Left lobe of liver (tissue), 2 donors: ENCODE measurements around the gene TRAFD1. TPM values are rescaled to one million over a fixed set of nuclear protein-coding genes. Genes with fewer than 3 reads are reported as not detected.
"Not testable (repeated sequence)": the region's sequence is repeated elsewhere in the genome, so short reads cannot be mapped to it uniquely, and the experiment has no call there.

Experiments
- ATAC-seq: fragments of 200-7000 bp; cut with Tn5 transposase; one replicate; pipeline ENCODE4 v1.9.1; 2020; ENCODE audit warnings: mild to moderate bottlenecking, moderate library complexity
- DNase-seq: peaks from one replicate; pipeline ENCODE4 v3.0.0-alpha.2; 2020; ENCODE audit warnings: low spot score
- total RNA-seq: library from RNA; stranded (reverse); gene quantifications from one replicate; pipeline ENCODE4 v1.2.1, GENCODE V29; 2021
- donor health status: DM: no; HTN: no; CAD: no; lungs with moderate emphysema.
- donor health status: DM: no; HTN: yes; CAD: no.

The TRAFD1 gene
- total RNA-seq, 1 donor from 2014 or later, result 9.8 TPM

DNA sequence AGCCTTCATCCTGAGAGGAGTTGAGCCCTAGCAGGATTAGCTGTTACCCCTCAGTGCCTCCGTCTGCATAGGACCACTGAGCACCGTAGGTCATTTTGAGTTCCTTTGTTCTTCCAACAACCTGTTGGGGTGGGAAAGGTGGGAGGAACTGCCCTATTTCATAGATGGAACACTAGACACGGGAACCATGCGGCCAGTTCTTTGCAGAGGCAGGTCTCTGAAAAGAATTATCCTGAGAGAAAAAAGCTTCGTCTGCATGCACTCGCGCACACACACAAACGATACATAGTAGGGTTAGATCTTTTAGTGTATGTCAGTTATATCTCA lies 28.5 kb downstream of the TRAFD1 start:
- DNase-seq (no peak), ATAC-seq (no peak)

DNA sequence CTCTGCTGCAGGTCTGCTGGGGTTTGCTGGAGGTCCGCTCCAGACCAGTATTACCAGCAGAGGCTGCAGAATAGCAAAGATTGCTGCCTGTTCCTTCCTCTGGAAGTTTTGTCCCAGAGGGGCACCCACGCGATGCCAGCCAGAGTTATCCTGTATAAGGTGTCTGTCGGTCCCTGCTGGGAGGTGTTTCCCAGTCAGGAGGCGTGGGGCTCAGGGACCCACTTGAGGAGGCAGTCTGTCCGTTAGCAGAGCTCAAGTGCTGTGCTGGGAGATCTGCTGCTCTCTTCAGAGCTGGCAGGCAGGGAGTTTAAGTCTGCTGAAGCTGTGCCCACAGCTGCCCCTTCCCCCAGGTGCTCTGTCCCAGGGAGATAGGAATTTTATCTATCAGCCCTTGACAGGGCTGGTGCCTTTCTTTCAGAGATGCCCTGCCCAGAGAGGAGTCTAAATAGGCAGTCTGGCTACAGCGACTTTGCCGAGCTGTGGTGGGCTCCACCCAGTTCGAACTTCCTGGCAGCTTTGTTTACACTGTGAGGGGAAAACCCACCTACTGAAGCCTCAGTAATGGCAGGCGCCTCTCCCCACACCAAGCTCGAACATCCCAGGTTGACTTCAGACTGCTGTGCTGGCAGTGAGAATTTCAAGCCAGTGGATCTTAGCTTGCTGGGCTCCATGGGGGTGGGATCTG lies 33.2 kb downstream of the TRAFD1 start:
- not testable (repeated sequence) for DNase-seq, ATAC-seq

DNA sequence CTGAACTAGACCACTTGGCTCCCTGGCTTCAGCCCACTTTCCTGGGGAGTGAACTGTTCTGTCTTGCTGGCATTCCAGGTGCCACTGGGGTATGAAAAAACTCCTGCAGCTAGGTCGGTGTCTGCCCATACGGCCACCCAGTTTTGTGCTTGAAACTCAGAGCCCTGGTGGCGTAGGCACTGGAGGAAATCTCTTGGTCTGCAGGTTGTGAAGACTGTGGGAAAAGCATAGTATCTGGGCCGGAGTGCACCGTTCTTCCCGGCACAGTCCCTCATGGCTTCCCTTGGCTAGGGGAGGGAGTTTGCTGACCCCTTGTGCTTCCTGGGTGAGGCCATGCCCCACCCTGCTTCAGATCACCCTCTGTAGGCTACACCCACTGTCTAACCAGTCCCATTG lies 33.8 kb downstream of the TRAFD1 start:
- ATAC-seq (no peak), DNase-seq (no peak)

DNA sequence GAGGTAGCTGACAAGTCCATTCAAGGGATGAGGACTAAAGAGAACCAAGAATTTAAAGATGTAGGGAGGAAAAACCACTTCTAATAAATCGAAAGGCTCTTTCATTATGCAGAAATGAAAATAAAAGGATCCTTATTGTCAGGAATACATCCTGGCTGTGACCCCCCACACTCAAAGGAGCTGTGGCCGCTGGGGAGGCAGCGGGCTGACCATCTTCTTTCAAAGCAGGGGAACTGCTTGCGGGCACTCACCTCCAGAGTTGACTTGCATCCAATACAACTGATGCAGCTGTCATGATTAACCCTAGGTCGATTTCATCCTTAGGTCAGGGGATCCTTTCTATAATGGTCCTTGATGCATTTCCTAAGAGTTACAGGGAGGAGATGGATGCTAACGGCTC lies 35.3 kb downstream of the TRAFD1 start:
- no peak for DNase-seq
- ATAC-seq, result no peak

DNA sequence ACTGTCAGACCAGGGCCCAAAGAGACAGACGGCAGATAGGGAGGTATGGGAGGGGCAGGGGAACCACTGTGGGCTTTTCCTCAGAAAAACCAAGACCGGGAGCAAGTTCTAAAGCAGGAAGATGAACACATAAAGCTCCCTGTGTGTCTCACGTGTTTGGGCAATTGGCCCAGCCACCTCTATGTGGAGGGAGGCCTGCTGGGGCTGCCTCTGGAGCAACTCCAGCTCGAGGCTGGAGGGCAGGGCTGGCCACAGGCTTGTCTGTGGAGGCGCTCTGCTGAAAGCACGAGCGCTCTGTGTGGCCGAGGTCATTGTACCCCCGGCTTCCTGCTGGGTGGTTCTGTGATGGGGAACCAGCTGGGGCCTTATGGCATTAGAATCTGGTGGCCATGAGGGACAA lies 36.4 kb downstream of the TRAFD1 start:
- no peak for ATAC-seq
- DNase-seq, result no peak

DNA sequence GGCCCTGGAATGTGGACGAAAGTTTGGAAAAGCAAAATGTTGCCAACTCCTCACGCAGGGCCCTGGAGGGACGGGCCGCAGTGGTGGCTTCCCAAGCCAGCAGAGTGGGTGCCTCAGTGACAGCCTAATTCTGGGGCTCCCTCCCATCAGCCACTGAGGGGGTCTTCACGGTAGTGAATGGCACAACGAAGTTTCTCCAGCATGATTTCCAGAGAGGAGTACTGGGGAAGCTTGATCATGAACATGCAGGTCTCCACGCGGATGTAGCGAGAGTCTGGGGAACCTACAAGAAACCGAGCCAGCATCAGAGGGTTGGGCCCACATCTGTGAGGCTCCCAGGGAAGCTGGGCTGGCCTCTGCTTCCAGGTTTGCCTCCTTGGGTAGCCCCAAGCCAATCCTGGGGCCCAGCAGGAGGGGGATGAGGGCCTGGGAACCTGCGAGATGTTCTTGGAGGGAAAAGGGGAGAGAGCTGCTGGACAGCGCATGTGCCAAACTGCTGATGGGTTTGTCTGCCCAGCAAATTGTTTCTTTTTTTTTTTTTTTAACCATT lies 37.0 kb downstream of the TRAFD1 start:
- no peak for DNase-seq
- ATAC-seq, result no peak

DNA sequence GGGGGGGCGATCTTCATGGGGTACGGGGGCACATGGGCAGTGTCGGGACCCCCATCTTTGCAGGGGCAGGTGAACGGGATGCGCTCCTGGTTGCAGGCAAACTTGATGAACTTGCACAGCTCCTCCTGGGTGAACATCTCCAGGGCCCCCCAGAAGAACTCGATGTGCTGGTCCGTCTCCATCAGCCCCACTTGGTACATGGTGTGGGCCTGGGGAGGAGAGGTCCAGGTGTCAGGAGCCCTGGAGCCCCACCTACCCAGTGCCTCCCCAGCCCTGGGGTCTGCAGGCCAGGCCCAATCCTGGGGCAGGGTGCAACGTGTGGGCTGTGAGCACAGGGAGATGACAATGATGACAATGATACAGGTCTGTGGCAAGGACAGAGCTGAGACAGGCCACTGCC lies 37.7 kb downstream of the TRAFD1 start:
- DNase-seq, result no peak
- no peak for ATAC-seq

DNA sequence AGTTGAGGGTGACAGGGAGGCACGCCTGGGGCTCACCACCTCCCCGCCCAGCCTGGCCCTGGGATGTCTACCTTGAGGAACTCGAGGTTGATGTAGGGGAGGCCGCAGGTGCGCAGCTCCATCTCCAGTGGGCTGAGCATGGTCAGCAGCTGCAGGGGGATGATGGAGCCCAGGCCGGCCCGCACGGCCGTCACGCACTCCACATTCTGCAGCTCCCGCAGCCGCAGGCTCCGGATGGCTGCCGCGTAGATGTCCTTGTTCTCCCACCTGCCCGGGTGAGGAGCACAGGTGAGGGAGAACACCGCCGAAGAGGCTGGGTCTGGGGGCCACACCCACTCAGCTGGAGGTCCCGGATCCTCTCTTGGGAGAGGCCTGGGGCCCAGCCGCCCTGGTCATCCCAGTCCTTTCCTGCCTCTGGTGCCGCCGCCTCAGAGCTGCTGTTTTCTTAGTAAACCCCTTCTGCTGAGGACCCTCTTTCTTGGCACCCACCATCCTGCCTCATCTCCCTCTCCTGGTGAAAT lies 38.2 kb downstream of the TRAFD1 start:
- no peak for DNase-seq

DNA sequence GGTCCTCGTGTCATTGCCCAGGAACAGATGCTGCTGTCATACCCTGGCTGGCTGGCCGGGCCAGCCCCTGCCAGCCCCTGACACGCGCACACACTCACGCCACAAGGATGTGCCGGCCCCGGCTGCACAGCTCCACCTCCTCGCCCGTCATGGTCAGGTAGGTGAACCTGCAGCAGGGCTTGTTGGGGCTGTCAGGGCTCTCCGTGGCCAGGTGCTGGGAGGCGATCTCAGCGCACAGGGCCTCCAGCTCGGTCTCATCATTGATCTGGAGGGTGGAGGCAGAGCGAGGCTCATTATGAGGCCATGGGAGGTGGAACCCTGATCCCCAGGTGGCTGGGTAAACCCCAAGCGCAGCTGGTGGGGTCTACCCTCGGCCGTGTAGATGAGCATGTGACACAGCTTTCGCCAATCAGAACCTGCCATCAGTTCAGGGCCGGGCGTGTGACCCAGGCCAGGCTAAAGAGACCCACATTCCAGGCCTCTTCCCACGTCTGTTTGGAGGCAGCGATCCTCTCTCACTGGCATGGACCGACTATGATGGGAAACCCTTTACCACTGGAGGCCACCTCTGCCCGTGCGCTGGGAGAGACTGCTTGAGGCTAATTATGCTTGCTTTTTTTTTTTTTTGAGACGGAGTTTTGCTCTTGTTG lies 38.8 kb downstream of the TRAFD1 start:
- DNase-seq, result no peak
- no peak for ATAC-seq

More for the DNA sequence above, 38.2 kb downstream of the TRAFD1 start:
- ATAC-seq, result no peak

DNA sequence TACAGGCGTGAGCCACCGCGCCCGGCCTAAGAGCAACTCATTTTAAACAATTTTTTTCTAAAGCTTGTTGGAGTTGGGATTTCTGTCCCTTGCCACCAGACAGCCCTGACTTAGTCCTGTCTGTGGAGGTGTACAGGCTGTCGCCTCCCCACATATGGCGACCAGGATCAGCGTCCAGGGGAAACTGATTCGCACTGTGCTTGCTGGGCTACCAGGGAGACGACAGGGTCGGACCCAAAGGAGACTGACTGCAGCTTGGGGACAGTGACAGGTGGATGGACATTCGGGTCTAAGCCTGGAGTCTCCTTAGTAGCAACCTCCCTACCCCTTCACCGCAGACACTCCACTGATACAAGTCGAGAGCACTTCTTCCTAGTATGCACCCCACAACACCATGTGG lies 40.3 kb downstream of the TRAFD1 start:
- no peak for DNase-seq
- ATAC-seq, result no peak

DNA sequence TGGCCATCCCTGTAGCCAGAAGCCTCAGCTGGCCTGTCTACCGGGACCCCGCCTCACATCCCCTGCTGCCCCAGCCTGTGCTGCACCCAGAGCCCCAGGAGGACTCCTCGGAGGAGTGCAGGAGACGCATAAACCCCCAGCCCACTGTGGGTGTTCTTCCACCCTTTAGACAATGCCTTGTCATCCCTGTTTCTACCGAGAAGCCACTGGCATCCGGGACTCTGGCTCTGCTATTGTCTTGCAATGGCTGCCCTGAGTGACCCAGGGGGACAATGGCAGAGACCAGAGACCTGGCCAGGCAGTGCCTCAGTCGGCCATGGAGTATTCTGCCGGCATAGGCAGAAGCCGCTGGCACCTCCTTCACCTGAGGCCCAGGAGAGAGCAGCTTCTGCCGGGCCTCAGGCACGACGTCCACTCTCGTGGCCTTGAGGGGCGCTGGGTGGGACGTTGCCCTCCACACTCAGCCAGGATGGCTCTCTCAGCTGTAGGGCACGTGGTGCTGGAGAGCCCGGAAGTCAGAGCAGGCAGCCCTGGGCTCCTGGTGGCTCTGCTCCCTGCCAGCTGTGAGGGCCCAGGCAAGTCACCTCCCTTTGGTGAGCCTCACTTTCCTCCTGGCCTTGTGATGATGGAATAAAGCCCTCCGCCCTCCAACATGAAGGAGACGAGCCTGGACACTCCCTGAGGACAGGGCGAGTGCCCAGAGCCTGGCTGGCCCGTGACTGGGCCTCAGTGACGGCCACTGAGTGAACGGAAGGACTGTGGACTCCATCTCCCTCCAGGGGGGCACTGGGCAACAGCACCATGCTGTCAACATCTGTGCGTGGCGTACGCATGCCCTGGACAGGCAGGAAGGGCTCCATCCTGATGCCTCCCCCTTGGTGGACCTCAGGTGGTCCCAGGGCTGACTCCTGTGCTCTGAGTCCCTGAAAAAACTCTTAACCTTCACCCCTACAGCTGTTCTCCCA lies 41.0 kb downstream of the TRAFD1 start:
- no peak for ATAC-seq
- DNase-seq, result no peak

DNA sequence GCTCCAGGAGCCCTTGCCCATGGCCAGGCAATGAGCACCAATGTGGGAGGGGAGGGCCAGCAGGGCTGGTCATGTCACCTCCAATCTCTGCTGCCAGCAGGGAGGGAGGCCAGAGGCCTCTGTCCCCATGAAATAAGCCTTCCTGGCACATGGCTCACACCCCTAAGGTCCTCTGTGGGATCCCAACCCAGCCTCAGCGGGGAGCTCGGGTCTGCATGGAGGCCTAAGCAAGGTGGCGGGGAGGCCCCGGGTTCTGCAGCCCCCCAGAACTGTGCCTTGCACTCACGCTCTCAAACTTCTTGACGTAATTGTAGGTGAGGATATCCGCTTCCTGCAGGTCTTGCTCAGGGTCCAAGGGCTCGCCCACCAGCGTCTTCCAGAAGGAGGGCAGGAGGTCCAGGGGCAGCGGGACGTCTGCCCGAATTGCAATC lies 41.7 kb downstream of the TRAFD1 start:
- ATAC-seq (no peak), DNase-seq (no peak)

DNA sequence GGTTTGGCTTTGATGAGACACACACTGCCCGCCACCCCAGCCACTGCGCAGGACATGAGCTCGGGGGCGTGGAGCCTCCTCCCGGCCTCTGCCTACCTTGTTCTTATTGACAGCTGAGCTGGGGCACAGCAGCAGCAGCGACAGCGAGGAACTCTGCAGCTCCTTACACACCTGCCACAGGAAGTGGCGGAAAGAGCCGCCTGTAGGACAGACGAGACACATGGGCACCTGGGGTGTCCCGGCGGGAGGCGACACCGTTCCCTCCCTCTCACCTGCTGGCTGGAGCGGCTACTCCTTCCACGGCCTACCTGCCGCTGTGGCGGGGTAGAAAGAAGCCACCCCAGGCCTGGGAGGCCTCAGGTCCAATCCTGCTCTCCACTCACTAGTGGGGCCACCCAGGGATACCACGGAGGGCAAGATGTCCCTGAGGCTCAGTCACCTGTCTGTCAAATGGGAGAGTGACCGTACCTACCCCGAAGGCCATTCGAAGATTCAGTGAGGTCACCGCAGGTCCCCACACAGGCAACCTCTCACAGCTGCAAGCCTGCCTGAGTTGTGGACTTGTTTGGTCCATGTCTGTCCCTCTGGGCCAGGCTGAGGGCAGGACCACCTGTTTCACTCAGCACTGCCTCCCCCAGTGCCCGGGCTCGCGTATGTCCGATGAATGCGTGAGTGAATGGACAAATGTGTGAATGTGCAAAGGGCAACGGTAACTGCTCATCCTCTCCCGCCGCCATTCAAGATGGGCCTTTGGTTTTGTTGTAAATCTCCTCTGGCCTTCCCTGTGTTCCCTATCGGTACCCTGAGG lies 42.6 kb downstream of the TRAFD1 start:
- no peak for DNase-seq
- no peak for ATAC-seq

DNA sequence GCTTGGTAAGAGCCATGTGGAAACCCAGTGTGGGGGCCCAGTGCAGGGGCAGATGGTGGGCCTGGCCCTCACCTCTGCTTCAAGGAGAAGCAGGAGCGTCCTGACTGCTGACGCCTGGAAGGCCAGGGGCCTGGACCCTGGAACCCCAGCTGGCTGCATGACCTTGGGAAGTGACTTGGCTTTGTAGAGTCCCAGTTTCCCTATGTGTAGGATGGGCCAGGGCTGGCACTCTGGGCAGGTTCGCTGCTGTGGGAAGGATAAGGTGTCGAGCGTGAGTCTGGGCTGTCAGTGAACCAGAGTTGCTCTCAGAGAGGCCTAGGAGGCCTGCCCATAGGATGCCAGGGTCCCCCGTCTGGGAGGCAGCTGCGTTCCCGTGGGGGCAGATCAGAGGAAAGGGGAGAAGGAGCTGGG lies 43.2 kb downstream of the TRAFD1 start:
- ATAC-seq, result no peak
- DNase-seq, result no peak

DNA sequence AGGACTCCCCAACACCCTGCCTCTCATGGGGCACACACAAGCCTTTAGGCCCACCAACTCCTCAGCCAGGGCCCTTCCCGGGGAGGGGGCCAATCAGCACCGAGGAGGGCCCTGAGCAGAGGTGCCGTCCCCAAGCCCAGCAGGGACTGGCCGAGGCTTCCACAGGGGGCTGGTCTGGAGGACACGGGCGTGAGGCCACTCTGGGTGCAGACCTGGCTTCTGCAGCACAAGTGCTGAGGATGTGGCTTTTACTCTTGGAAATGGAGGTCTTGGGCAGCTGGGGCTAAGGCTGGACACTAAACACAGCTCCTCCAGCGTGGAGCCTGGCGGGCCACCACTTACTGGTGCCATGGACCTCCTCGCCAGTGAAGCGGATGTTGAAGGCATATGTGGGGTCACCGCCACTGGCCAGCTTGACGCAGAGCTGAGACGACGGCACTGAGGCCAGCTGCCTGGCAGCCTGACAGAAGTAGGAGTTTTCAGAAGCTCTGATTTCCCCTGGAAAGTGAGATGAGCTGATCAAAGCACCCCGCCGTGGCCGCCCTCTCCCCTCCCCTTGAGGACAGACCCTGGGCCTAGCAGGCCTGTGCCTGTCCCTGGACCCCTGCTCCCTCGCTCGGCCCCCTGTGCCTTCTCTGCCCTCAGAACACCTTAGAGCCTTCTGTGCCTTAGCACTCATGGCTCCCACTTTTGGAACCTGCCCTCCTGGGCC lies 44.0 kb downstream of the TRAFD1 start:
- ATAC-seq (no peak), DNase-seq (no peak)

DNA sequence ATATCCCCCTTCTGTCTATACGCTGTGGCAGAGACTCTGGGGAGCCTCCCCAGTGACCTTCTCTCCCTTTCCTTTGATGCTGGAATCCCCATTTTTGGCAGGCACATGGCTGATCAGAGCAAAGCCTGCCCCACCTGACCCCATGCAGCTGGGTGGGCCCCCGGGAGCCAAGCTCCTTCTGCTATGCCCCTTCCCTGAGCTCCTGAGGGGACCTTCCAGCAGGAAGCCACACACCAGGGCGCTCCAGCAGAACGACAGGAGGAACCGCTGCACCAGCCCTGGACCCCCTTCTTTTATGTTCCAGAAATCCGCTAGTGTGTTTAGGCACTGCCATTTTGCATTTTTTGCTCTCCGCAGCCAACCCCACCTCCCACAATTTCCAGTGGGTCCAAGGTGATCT lies 44.6 kb downstream of the TRAFD1 start:
- DNase-seq, result no peak
- ATAC-seq, result no peak

DNA sequence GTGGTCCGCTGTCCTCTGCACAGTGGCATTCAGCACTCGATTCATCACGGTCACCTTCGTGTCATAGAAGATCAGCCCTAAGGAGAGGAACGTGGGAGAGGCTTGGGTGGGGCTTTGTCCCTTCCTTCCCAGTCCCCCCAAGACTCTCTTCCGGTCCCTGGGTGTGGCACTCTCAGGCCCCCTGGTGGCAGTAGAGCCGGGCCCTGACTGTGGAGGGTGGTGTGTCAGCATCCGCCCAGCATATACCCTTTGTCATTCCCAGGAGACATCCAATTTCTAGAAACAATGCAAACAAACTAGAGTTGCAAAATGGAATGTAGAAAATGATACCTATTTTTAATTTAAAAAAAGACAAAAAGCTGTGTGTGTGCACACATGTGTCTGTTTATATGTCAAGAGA lies 45.0 kb downstream of the TRAFD1 start:
- ATAC-seq (no peak), DNase-seq (no peak)

DNA sequence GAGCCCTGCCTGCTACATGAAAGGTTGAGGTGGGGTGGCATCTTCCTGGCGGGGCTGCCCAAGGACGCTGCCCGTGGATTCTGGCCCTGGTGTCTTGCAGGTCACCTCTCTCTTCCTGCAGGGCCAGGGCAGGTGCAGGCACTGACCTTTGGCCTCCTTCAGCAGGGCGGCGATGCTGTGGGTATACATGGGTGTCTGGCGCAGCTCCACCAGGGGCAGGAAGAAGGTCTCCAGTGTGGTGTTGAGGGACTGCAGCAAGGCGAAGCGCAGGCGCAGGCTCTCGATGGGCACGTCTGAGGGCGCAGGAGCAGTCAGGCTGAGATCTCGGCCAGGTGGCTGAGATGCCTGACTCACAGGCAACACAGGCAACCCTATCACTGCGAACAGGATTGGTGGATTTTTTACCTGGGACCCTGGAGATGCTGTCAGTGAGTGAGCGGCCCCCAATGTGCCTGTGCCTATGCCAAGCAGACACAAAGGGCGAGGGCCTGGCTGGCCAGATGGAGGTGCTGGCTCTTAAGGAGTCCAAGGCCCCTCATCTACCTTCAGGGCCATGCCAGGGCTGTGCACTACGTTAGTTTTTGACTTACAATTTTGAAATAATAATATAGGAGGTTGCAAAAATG lies 45.7 kb downstream of the TRAFD1 start:
- no peak for DNase-seq

DNA sequence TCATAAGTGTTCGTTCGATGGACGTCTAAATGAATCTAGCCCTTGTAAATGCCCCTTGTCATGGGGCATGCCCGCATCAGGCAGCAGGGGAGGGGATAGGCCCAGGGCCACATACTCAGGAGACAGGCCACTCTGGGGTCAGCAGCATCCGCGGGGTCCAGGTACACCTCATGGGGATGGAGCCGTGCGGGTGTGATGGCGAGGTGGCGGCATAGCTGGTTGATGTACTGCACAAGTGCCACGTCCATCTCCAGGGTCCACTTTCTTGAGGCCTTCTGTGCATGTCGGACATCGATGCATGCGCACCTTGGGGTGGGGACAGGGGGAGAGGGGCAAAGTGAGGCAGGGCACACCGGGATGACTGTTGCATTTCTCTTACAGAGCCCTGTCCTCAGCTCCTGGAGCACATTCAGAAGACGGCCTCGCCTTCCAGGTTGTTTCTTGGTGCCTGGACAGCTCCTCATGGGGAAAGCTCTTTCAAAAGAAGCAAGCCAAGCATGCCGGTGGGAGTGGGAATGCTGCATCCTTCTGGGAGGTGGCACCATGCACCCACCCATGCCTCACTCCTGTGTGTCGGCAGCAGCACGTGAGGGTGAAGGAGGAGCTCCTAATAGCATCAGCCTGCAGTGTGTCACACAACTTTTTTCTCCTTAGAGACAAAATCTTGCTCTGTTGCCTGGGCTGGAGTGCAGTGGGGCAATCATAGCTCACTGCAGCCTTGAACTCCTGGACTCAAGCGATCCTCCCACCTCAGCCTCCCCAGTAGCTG lies 47.4 kb downstream of the TRAFD1 start:
- DNase-seq, result no peak
- no peak for ATAC-seq

More for the DNA sequence above, 45.7 kb downstream of the TRAFD1 start:
- no peak for ATAC-seq
